Stomach (tissue), 4 donors: ENCODE results near the gene APOL3.

ENCODE experiments used
- CTCF ChIP-seq, 7 experiments: fragments of 450-650 bp in 4 of 7; fragments of 200-600 bp in 3 of 7; sonication (generic) in 3 of 7; IDR thresholded peaks; one replicate each; pipeline ENCODE4 v1.5.1; 2016 to 2019; ENCODE audit warnings: antibody characterized with exemption in 7 of 7, control low read depth in 2 of 7, mild to moderate bottlenecking in 1 of 7
- EP300 ChIP-seq: sonication (generic); formaldehyde crosslinking; IDR thresholded peaks from one replicate; pipeline ENCODE4 v1.6.1; 2017; ENCODE audit warnings: antibody characterized with exemption

- TF ChIP-seq CTCF (IDR thresholded peaks at IDR 0.05): no peak
- TF ChIP-seq EP300: no peak
Measured at GRCh38 chr22:36193171-36193570, 32.6 kb upstream of the APOL3 start.
